Smooth muscle cell (in vitro differentiated cells): ENCODE measurements around the gene RHOH. TPM values are rescaled to one million over a fixed set of nuclear protein-coding genes. Genes with fewer than 3 reads are reported as not detected.
"Not testable (repeated sequence)": the region's sequence is repeated elsewhere in the genome, so short reads cannot be mapped to it uniquely, and the experiment has no call there.

ENCODE experiments used
- DNase-seq: peaks from one replicate; lab custom pipeline; 2025; ENCODE audit not compliant: unreplicated experiment; lab: John Stamatoyannopoulos, UW
- H2AFZ ChIP-seq: fragments of 200-600 bp; sonication (generic); 2 replicates; pipeline ENCODE4 v1.6.0; 2016; ENCODE audit warnings: antibody characterized with exemption, low read depth, mild to moderate bottlenecking
- H3F3A ChIP-seq: fragments of 200-600 bp; sonication (generic); 2 replicates; pipeline ENCODE4 v1.6.0; 2017; ENCODE audit warnings: antibody characterized with exemption, low read depth
- H3K27ac ChIP-seq: fragments of 200-600 bp; sonication (generic); 2 replicates; pipeline ENCODE4 v1.5.1; 2016; ENCODE audit warnings: low read depth, mild to moderate bottlenecking
- H3K27me3 ChIP-seq: fragments of 200-600 bp; sonication (generic); 2 replicates; pipeline ENCODE4 v1.6.1; 2016; ENCODE audit warnings: low read depth, mild to moderate bottlenecking
- H3K36me3 ChIP-seq: fragments of 200-600 bp; sonication (generic); 2 replicates; pipeline ENCODE4 v1.5.1; 2016; ENCODE audit warnings: low read depth
- H3K4me1 ChIP-seq: fragments of 200-600 bp; sonication (generic); 2 replicates; pipeline ENCODE4 v1.5.1; 2016; ENCODE audit warnings: low read depth
- H3K4me2 ChIP-seq: fragments of 200-600 bp; sonication (generic); 2 replicates; pipeline ENCODE4 v1.6.0; 2016; ENCODE audit warnings: mild to moderate bottlenecking
- H3K4me3 ChIP-seq: fragments of 200-600 bp; sonication (generic); 2 replicates; pipeline ENCODE4 v1.5.1; 2016; ENCODE audit warnings: mild to moderate bottlenecking
- H3K79me2 ChIP-seq: fragments of 200-600 bp; sonication (generic); 2 replicates; pipeline ENCODE4 v1.6.0; 2016; ENCODE audit warnings: low read depth, mild to moderate bottlenecking
- H3K9ac ChIP-seq: fragments of 200-600 bp; sonication (generic); 2 replicates; pipeline ENCODE4 v1.6.0; 2016; ENCODE audit warnings: low read depth
- H3K9me3 ChIP-seq: fragments of 200-600 bp; sonication (generic); replicated peaks from 2 replicates; pipeline ENCODE4 v1.5.1; 2016; ENCODE audit warnings: low read depth
- H4K20me1 ChIP-seq: fragments of 200-600 bp; sonication (generic); 2 replicates; pipeline ENCODE4 v1.6.0; 2016; ENCODE audit warnings: low read depth
- CTCF ChIP-seq: fragments of 200-600 bp; sonication (generic); IDR thresholded peaks from 2 replicates; pipeline ENCODE4 v1.5.1; 2017; ENCODE audit warnings: borderline replicate concordance, mild to moderate bottlenecking, antibody characterized with exemption; ENCODE audit not compliant: insufficient read depth, poor library complexity, severe bottlenecking
- WGBS: methylation state at CpG from one replicate; pipeline ENCODE4 v1.1.7; 2016; ENCODE audit warnings: low lambda C conversion rate; 5-methylcytosine and 5-hydroxymethylcytosine counted together
- polyA plus RNA-seq: library from polyadenylated mRNA; unstranded; fragments of >200 nt; fragmentation: Nextera tagmentation; extraction: Ambion mirVana; gene quantifications from 2 replicates; pipeline ENCODE4 v1.2.1, GENCODE V29; 2016
- total RNA-seq: library from RNA; depleted of rRNA; stranded (reverse); fragments of >200 nt; gene quantifications from 2 replicates; pipeline ENCODE4 v1.2.3, GENCODE V29; 2014

Gene RHOH
- total and polyA plus RNA-seq, 2 experiments from 2014 or later: 0.46 TPM; not detected in 1

GRCh38 chr4:40294339-40294738, 97.5 kb downstream of the RHOH start:
- peaks cover 6% of the 10 kb centered on the region for H3F3A ChIP-seq
- 90% methylated on average over 1 of the region's 1 CpG for WGBS

GRCh38 chr4:40295030-40295429, 98.2 kb downstream of the RHOH start:
- H3K79me2 ChIP-seq, H3K4me3 ChIP-seq, H3K9me3 ChIP-seq, H3F3A ChIP-seq, H2AFZ ChIP-seq, H4K20me1 ChIP-seq, H3K36me3 ChIP-seq, H3K27ac ChIP-seq, DNase-seq, H3K4me1 ChIP-seq, H3K4me2 ChIP-seq, H3K27me3 ChIP-seq, H3K9ac ChIP-seq: not testable (repeated sequence)

More at GRCh38 chr4:40294339-40294738, 97.5 kb downstream of the RHOH start:
- Histone ChIP-seq H3K27ac (no peak overlapping the region), H3K4me3 (no peak overlapping the region), H3K9ac (no peak overlapping the region), H4K20me1 (no peaks in the 10 kb centered on the region), H2AFZ (no peak overlapping the region), H3K79me2 (no peaks in the 10 kb centered on the region), H3K9me3 (no peaks in the 10 kb centered on the region), H3K4me1 (no peaks in the 10 kb centered on the region), H3K4me2 (no peak overlapping the region), H3K36me3 (no peaks in the 10 kb centered on the region), H3K27me3 (no peaks in the 10 kb centered on the region)
- no peak for DNase-seq
- TF ChIP-seq CTCF: no peak

GRCh38 chr4:40295572-40295971, 98.7 kb downstream of the RHOH start:
- 95% methylated on average over 4 of the region's 4 CpGs for WGBS
- no peak for TF ChIP-seq CTCF
- peaks cover 6% of the 10 kb centered on the region for H3F3A ChIP-seq

More at GRCh38 chr4:40295572-40295971, 98.7 kb downstream of the RHOH start:
- Histone ChIP-seq H3K4me1 (no peaks in the 10 kb centered on the region), H4K20me1 (no peaks in the 10 kb centered on the region), H2AFZ (no peak overlapping the region), H3K4me3 (no peak overlapping the region), H3K36me3 (no peaks in the 10 kb centered on the region), H3K27me3 (no peaks in the 10 kb centered on the region), H3K4me2 (no peak overlapping the region), H3K79me2 (no peaks in the 10 kb centered on the region), H3K9ac (no peak overlapping the region), H3K9me3 (no peaks in the 10 kb centered on the region), H3K27ac (no peak overlapping the region)
- DNase-seq: no peak

Other genes starting within 250 kb of the RHOH start
- 57.5 and 61.3 TPM in 2 replicates for gene PDS5A, start 219.1 kb upstream of the RHOH start, total RNA-seq
- gene PDS5A, start 219.1 kb upstream of the RHOH start, polyA plus RNA-seq: 18.3 and 19.4 TPM in 2 replicates
- gene N4BP2, start 140.2 kb upstream of the RHOH start, total RNA-seq: 40.0 and 40.6 TPM in 2 replicates
- gene N4BP2, start 140.2 kb upstream of the RHOH start, polyA plus RNA-seq: 9.0 and 9.2 TPM in 2 replicates
- 7.3 and 15.8 TPM in 2 replicates for gene CHRNA9, start 138.3 kb downstream of the RHOH start, total RNA-seq
- 2.4 and 5.3 TPM in 2 replicates for gene CHRNA9, start 138.3 kb downstream of the RHOH start, polyA plus RNA-seq